ENCODE measurements around the gene MYO16.

DNA sequence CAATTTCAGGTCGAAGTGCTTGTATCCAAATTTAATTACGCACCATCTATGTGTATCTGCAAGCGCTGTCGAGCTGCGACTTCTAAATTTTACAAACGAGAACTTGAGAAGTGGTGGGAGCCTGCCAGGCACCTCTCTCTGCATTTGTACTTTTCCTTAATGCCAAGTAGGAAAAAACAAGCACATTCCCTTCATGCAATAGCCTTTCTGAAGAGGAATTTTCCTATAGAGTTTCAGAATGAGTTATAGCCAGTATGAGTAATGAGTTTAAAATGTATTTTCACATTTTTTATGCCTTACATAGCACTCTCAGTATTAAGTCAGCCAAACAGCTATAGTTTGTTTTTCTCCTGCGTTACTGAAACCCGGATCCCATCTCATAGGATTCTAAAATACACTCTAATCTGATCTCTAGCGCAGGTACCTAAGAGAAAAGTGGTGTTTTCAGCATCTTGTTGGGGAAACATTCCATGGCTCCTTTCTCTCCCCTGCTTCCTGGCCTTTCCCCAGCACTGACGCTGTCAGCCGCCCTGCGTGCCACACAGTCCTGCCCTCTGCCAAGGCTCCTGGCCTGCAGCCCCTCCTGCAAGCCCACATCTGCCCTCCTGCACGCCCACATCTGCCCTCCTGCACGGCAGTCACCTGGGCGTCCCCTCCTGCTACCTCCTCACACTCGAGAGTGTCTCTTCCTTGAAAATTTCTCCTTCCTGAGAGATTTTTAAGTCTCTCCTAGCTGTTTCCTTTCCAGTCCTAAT is 526.9 kb downstream of the MYO16 start:
- no peak for TF ChIP-seq POLR2A (IDR thresholded peaks at IDR 0.05)
- TF ChIP-seq, protein P1, sequence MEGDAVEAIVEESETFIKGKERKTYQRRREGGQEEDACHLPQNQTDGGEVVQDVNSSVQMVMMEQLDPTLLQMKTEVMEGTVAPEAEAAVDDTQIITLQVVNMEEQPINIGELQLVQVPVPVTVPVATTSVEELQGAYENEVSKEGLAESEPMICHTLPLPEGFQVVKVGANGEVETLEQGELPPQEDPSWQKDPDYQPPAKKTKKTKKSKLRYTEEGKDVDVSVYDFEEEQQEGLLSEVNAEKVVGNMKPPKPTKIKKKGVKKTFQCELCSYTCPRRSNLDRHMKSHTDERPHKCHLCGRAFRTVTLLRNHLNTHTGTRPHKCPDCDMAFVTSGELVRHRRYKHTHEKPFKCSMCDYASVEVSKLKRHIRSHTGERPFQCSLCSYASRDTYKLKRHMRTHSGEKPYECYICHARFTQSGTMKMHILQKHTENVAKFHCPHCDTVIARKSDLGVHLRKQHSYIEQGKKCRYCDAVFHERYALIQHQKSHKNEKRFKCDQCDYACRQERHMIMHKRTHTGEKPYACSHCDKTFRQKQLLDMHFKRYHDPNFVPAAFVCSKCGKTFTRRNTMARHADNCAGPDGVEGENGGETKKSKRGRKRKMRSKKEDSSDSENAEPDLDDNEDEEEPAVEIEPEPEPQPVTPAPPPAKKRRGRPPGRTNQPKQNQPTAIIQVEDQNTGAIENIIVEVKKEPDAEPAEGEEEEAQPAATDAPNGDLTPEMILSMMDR (IDR thresholded peaks at IDR 0.05) = no peak
- TF ChIP-seq POLR2AphosphoS5 (IDR thresholded peaks at IDR 0.05) = no peak

All from breast epithelium (tissue), 3 donors.